AG10803 (cell line): ENCODE measurements around the gene DNAJC17.
A peak's percentile ranks its signal among the peaks of the same experiment; 100 is the strongest.

ENCODE experiments used
- DNase-seq: peaks from one replicate; pipeline ENCODE4 v3.0.0; 2010; ENCODE audit warnings: low read depth
- H3K4me3 ChIP-seq: 2 replicates; pipeline ENCODE4 v1.5.1; 2011; ENCODE audit warnings: mild to moderate bottlenecking, low read length, control low read depth
- TF ChIP-seq, protein P1 (sequence below): conservative IDR thresholded peaks from 2 replicates; pipeline ENCODE4 v1.5.1; 2011; ENCODE audit warnings: mild to moderate bottlenecking, low read length, control low read depth, inconsistent platforms

The DNAJC17 gene

DNA sequence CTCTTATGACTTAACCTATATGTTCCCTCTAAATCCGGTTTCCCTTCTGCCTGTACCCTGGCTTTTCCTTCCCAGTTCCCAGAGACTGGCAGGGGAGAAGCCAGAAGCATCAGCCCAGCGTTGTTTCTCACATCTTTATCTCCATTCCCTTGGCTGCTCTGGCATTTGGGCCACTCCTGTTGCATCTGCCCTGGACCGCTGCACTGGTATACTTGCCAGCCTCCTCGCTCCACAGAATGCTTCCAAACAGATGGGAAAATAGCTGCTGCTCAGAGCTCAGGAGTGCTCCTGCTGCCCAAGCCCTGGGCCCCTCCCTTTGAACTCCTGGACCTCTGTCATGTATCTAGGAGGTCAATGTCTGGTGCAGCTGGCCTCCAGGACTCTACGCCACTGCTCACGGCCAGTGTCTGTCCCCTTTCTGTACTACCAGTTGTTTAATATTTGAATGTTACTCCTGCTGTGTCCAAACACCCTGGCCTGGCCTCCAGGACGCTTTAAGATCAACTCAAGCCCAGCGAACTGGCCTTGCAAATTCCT is 43.4 kb upstream of the DNAJC17 start:
- DNase-seq = no peak
- no peak overlapping the region for H3K4me3 ChIP-seq
- TF ChIP-seq, protein P1, sequence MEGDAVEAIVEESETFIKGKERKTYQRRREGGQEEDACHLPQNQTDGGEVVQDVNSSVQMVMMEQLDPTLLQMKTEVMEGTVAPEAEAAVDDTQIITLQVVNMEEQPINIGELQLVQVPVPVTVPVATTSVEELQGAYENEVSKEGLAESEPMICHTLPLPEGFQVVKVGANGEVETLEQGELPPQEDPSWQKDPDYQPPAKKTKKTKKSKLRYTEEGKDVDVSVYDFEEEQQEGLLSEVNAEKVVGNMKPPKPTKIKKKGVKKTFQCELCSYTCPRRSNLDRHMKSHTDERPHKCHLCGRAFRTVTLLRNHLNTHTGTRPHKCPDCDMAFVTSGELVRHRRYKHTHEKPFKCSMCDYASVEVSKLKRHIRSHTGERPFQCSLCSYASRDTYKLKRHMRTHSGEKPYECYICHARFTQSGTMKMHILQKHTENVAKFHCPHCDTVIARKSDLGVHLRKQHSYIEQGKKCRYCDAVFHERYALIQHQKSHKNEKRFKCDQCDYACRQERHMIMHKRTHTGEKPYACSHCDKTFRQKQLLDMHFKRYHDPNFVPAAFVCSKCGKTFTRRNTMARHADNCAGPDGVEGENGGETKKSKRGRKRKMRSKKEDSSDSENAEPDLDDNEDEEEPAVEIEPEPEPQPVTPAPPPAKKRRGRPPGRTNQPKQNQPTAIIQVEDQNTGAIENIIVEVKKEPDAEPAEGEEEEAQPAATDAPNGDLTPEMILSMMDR = no peak

DNA sequence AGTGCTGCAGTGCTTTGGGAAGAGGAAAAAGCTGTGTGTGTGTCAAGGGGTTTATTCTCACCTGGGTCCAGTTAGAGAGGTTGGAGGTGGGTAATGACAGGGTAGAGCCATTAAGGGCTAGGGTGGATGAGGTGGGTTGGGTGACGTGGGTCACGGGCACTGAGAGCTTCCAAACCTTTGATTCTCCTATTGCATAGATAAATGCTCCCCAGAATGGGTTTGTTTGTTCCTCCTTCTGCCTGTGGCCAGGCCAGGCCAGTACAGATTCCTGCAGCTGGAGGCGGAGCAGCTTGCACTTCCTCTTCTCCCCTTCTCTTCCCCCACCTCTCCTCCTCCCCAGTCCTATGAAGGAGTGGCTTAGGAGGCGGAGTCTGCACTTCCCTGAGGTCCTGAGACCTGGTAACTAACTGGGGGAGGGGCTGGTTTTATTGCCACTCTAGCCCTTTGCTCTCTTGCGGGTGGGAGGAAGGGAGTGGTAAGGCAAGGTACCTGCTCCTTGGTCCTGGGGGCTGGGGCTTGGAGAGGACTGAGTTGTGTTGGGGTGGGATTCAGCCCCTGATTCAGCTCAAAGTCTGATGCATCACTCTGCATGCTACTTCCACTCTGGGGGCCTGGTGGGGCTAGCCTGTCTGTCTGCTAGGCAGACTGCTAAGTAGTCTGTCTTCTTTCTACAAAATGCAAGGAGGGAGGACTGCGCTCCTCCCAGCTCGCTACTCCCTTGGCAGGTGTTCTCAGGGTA is 40.1 kb upstream of the DNAJC17 start:
- H3K4me3 ChIP-seq = no peak overlapping the region
- TF ChIP-seq, protein P1 = no peak
- DNase-seq = no peak

- no peak for DNase-seq
- TF ChIP-seq, protein P1 = no peak
- no peak overlapping the region for H3K4me3 ChIP-seq
Observed at GRCh38 chr15:40846841-40847222, 39.6 kb upstream of the DNAJC17 start.

DNA sequence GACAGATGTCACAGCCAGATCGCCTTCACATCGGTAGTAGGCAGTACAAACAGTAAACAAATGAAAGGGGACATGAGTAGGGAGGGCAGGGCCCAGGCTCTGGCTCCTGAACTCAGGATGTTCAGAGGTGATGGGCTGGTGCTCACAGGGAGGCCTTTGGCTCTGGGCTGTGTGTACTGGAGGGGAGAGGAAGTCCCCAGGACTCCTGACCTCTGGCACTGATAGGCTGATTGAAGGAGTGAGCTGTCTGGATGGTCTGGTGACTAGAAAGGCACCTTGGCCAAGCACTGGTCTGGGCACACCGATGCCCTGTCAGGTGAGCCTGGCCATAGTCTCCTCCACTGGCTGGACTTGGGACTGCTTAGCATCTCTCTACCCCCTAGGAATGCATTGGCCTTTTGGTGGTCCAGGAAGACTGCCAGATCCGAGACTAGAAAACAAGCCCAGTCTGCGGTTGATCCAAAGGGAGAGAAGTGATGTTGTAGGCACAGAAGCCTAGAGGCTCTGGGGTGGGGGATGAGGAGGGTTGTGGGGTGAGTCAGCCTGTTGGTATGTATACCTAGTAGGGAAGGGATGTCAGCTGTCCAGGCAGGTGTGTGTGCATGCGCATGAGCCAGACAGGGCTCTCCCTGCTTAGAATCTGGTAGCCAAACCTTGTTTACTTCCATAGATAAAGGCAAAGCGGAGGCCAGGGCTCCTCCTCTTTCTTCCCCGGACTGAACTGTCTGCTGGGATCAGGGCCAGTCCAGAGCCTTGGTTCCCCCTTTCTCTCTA is 38.4 kb upstream of the DNAJC17 start:
- TF ChIP-seq, protein P1 = no peak
- H3K4me3 ChIP-seq = no peak overlapping the region
- DNase-seq = no peak

GRCh38 chr15:40845036-40845435 is 37.8 kb upstream of the DNAJC17 start:
- TF ChIP-seq, protein P1 = no peak
- no peak for DNase-seq
- H3K4me3 ChIP-seq = no peak overlapping the region; the same call in 1 of the 2 replicates

DNA sequence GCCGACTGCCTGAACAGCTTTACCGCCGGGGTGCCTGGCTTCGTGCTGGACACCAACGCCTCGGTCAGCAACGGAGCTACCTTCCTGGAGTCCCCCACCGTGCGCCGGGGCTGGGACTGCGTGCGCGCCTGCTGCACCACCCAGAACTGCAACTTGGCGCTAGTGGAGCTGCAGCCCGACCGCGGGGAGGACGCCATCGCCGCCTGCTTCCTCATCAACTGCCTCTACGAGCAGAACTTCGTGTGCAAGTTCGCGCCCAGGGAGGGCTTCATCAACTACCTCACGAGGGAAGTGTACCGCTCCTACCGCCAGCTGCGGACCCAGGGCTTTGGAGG is 37.4 kb upstream of the DNAJC17 start:
- TF ChIP-seq, protein P1 = no peak
- DNase-seq = no peak
- H3K4me3 ChIP-seq = peak overlapping the region; percentile 26; the same call in 1 of the 2 replicates
